Kidney (tissue), 14 donors: ENCODE data around the gene ADAMTS13. TPM values are rescaled to one million over a fixed set of nuclear protein-coding genes. Genes with fewer than 3 reads are reported as not detected.

Experiments used
- DNase-seq, 5 donors: peaks; one replicate each; pipeline ENCODE4 v3.0.0-alpha.2; 2013 to 2020
- FAIRE-seq: peaks from 2 replicates; lab custom pipeline; 2012; peaks lifted over from hg19 to GRCh38; lab: Jason Lieb, UNC
- H3K27ac ChIP-seq, 2 donors: one replicate each; pipeline ENCODE4 v1.7.0; 2013; ENCODE audit warnings: low read depth in 2 of 2, low read length in 2 of 2, inconsistent platforms in 1 of 2
- H3K27me3 ChIP-seq: one replicate; pipeline ENCODE4 v1.7.1; 2013; ENCODE audit warnings: low read length, inconsistent platforms; ENCODE audit not compliant: control insufficient read depth, insufficient read depth
- H3K36me3 ChIP-seq, 3 donors: one replicate each; pipeline versions ENCODE4 v1.7.0 to v1.7.1; 2013; ENCODE audit warnings: low read length in 3 of 3, control low read depth in 1 of 3, inconsistent platforms in 1 of 3; ENCODE audit not compliant: insufficient read depth in 3 of 3, control insufficient read depth in 2 of 3
- H3K4me1 ChIP-seq, 3 donors: one replicate each; pipeline versions ENCODE4 v1.7.0 to v1.7.1; 2013; ENCODE audit warnings: low read length in 3 of 3, inconsistent platforms in 1 of 3, low read depth in 1 of 3; ENCODE audit not compliant: control insufficient read depth in 2 of 3, insufficient read depth in 2 of 3
- H3K4me3 ChIP-seq, 3 donors: one replicate each; pipeline versions ENCODE4 v1.7.0 to v1.8.1; 2013; ENCODE audit warnings: low read length in 3 of 3, control low read depth in 1 of 3, inconsistent platforms in 1 of 3
- H3K9ac ChIP-seq, 3 donors: one replicate each; pipeline versions ENCODE4 v1.7.0 to v1.7.1; 2013; ENCODE audit warnings: low read length in 3 of 3, control low read depth in 1 of 3, inconsistent platforms in 1 of 3
- H3K9me3 ChIP-seq, 3 donors: one replicate each; pipeline versions ENCODE4 v1.7.0 to v1.7.1; 2013; ENCODE audit warnings: low read length in 3 of 3, control low read depth in 1 of 3, inconsistent platforms in 1 of 3; ENCODE audit not compliant: control insufficient read depth in 2 of 3, insufficient read depth in 1 of 3
- CTCF ChIP-seq: IDR thresholded peaks from 3 replicates; pipeline ENCODE4 v1.5.1; 2012; ENCODE audit warnings: mild to moderate bottlenecking, moderate library complexity, borderline replicate concordance; ENCODE audit not compliant: insufficient read depth; ENCODE audit errors: extremely low read depth
- intact Hi-C: fragments of 100-400 bp; cut with DNase I; formaldehyde crosslinking; loops from one replicate; pipeline ENCODE4 v1.11.1; 2022
- polyA plus RNA-seq: library from polyadenylated mRNA; stranded (reverse); fragments of 350-450 nt; fragmentation: Illumina TruSeq; extraction: RNeasy Lipid Tissue Mini Kit (QIAGEN cat#74804); gene quantifications from one replicate; pipeline ENCODE4 v1.2.3, GENCODE V29; 2014; ENCODE audit warnings: low read depth, low replicate concordance; ENCODE audit not compliant: insufficient read depth
- total RNA-seq: library from RNA; stranded (reverse); fragmentation: NEBNext Ultra II Directional; extraction: Animal tissue kit (Norgen Biotek cat#: 25700); gene quantifications from one replicate; pipeline ENCODE4 v1.2.1, GENCODE V29; 2021
- donor health status: control.
- donor health status: control.
- donor health status: control.
- donor health status: control.
- donor health status: control.
- donor health status: DM: yes; HTN: yes; CAD: no.
- donor health status: Normal renal cell carcinoma (clear cell type).

Gene ADAMTS13
- total and polyA plus RNA-seq, 2 donors from 2014 or later: 3.1 to 3.6 TPM

GRCh38 chr9:133425049-133425632 lies 3.0 kb downstream of the ADAMTS13 start:
- Histone ChIP-seq H3K36me3 (no peaks in the 10 kb centered on the region), H3K27me3 (no peaks in the 10 kb centered on the region), H3K4me3 (no peak overlapping the region), H3K9ac (no peak overlapping the region), H3K9me3 (no peaks in the 10 kb centered on the region), H3K27ac (no peak overlapping the region), H3K4me1 (no peaks in the 10 kb centered on the region)
- FAIRE-seq: no peak
- no peak for TF ChIP-seq CTCF
- peak in 2 of 5 donors; percentile 25 to 36 for DNase-seq
- intact Hi-C loops: no loop called here

GRCh38 chr9:133426011-133426410 lies 3.8 kb downstream of the ADAMTS13 start:
- Histone ChIP-seq H3K9me3 (no peaks in the 10 kb centered on the region), H3K9ac (no peak overlapping the region), H3K27me3 (no peaks in the 10 kb centered on the region), H3K27ac (no peak overlapping the region), H3K36me3 (no peaks in the 10 kb centered on the region), H3K4me1 (no peaks in the 10 kb centered on the region), H3K4me3 (no peak overlapping the region)
- FAIRE-seq (no peak), DNase-seq (no peak)
- intact Hi-C loops: no loop called here
- no peak for TF ChIP-seq CTCF

GRCh38 chr9:133427658-133428348 lies 5.6 kb downstream of the ADAMTS13 start:
- H3K9ac ChIP-seq: no peak overlapping the region
- DNase-seq: no peak
- no peak overlapping the region for H3K4me3 ChIP-seq
- FAIRE-seq: no peak
- H3K4me1 ChIP-seq: no peaks in the 10 kb centered on the region
- no peak for TF ChIP-seq CTCF
- no peaks in the 10 kb centered on the region for H3K27me3 ChIP-seq
- no peaks in the 10 kb centered on the region for H3K9me3 ChIP-seq
- intact Hi-C loops: no loop called here
- no peak overlapping the region for H3K27ac ChIP-seq
- no peaks in the 10 kb centered on the region for H3K36me3 ChIP-seq
